CD4-positive, alpha-beta T cell (primary cell): ENCODE results near the gene FOXJ2. TPM values are rescaled to one million over a fixed set of nuclear protein-coding genes. Genes with fewer than 3 reads are reported as not detected.
"Not testable (repeated sequence)": the region's sequence is repeated elsewhere in the genome, so short reads cannot be mapped to it uniquely, and the experiment has no call there.

Source experiments
- ATAC-seq: fragments of 200-7000 bp; cut with Tn5 transposase; one replicate; pipeline ENCODE4 v1.10.0; 2022; ENCODE audit warnings: mild to moderate bottlenecking; ENCODE audit not compliant: poor library complexity
- CTCF ChIA-PET: fragments of 350-600 bp; sonication (Branson Sonifier 250); formaldehyde crosslinking; loops from one replicate; lab custom pipeline; 2021; ENCODE audit warnings: antibody characterized with exemption, inconsistent platforms; lab: Charles Lee
- POLR2A ChIA-PET: fragments of 350-600 bp; sonication (Branson Sonifier 250); formaldehyde crosslinking; loops from one replicate; lab custom pipeline; 2021; ENCODE audit warnings: antibody characterized with exemption, inconsistent platforms; lab: Charles Lee
- DNase-seq, 14 experiments: peaks; one replicate each; pipeline ENCODE4 v3.0.0-alpha.2; 2013 to 2020; ENCODE audit warnings: mixed read lengths in 2 of 14
- H3K27ac ChIP-seq, 2 donors: one replicate each; pipeline versions ENCODE4 v1.5.1 to v1.7.0; 2013; ENCODE audit warnings: low read length in 2 of 2, low read depth in 1 of 2, mild to moderate bottlenecking in 1 of 2
- H3K27me3 ChIP-seq, 2 experiments: 1 replicate in 1 of 2; 2 replicates in 1 of 2; pipeline versions ENCODE4 v1.6.1 to v1.7.0; 2013; ENCODE audit warnings: low read length in 2 of 2, control low read depth in 1 of 2, mild to moderate bottlenecking in 1 of 2, moderate library complexity in 1 of 2; ENCODE audit not compliant: insufficient read depth in 2 of 2, control insufficient read depth in 1 of 2
- H3K36me3 ChIP-seq: one replicate; pipeline ENCODE4 v1.6.1; 2013; ENCODE audit warnings: low read length, control low read depth; ENCODE audit not compliant: insufficient read depth
- H3K4me1 ChIP-seq: one replicate; pipeline ENCODE4 v1.6.1; 2013; ENCODE audit warnings: low read length, control low read depth; ENCODE audit not compliant: insufficient read depth
- H3K4me3 ChIP-seq: one replicate; pipeline ENCODE4 v1.5.1; 2013; ENCODE audit warnings: mild to moderate bottlenecking, low read length, moderate library complexity
- H3K9me3 ChIP-seq, 2 experiments: 1 replicate in 1 of 2; 2 replicates in 1 of 2; pipeline versions ENCODE4 v1.6.1 to v1.7.0; 2013; ENCODE audit warnings: low read length in 2 of 2, mild to moderate bottlenecking in 2 of 2, control low read depth in 1 of 2, moderate library complexity in 1 of 2; ENCODE audit not compliant: control insufficient read depth in 1 of 2, insufficient read depth in 1 of 2
- H3K27ac Mint-ChIP-seq: one replicate; pipeline ENCODE4 v1.8.0; 2020; ENCODE audit warnings: mixed read lengths
- H3K27me3 Mint-ChIP-seq: one replicate; pipeline ENCODE4 v1.8.0; 2021; ENCODE audit warnings: mixed read lengths
- H3K36me3 Mint-ChIP-seq: one replicate; pipeline ENCODE4 v1.8.0; 2021; ENCODE audit warnings: low read depth, mixed read lengths
- H3K4me1 Mint-ChIP-seq: one replicate; pipeline ENCODE4 v1.8.0; 2021; ENCODE audit warnings: low read depth, mixed read lengths
- H3K4me3 Mint-ChIP-seq: one replicate; pipeline ENCODE4 v1.8.0; 2020; ENCODE audit warnings: mild to moderate bottlenecking, mixed read lengths
- H3K9me3 Mint-ChIP-seq: one replicate; pipeline ENCODE4 v1.8.0; 2020; ENCODE audit warnings: mixed read lengths
- intact Hi-C, 2 experiments: fragments of 100-400 bp; cut with DNase I in 1 of 2; cut with micrococcal nuclease in 1 of 2; formaldehyde crosslinking; loops; one replicate each; pipeline versions ENCODE4 v1.15.1 to v1.9.0; 2023 to 2025; cut with DNase I, micrococcal nuclease
- total RNA-seq, 174 experiments: library from RNA in 2 of 174; stranded (reverse) in 2 of 174; gene quantifications; one replicate each; pipeline ENCODE4 v1.2.3 and lab custom pipeline; 2021 to 2026
- TF ChIP-seq, protein P1 (sequence below): fragments of 200-600 bp; IDR thresholded peaks from one replicate; pipeline ENCODE4 v1.8.0; 2022; ENCODE audit warnings: antibody characterized with exemption, mild to moderate bottlenecking

The FOXJ2 gene
- total RNA-seq, 2 experiments from 2014 or later, result 36.3 to 38.5 TPM

DNA sequence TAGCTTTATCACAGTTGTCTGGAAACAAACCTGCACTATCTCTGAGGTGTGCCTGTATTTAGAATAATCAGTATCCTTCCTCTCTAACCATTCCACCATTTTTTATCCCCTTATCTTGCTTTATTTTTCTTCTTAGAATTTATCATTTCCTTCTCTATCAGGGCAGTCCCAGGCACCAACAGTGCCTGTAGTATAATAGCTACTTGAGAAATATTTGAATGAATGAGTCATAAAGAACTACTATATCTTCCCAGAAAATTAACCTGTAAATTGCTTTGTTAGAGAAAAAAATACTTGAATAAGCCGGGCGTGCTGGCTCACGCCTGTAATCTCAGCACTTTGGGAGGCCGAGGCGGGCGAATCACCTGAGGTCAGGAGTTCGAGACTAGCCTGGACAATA is 21.2 kb upstream of the FOXJ2 start:
- Histone ChIP-seq H3K4me1 (no peaks in the 10 kb centered on the region), H3K27ac (no peak overlapping the region), H3K36me3 (no peaks in the 10 kb centered on the region), H3K4me3 (no peak overlapping the region), H3K27me3 (peaks cover 9% of the 10 kb centered on the region in 2 experiments), H3K9me3 (no peaks in the 10 kb centered on the region)
- Mint-ChIP-seq H3K9me3 (no peaks in the 10 kb centered on the region), H3K36me3 (no peaks in the 10 kb centered on the region), H3K27me3 (peaks cover 30% of the 10 kb centered on the region), H3K27ac (no peak overlapping the region), H3K4me1 (no peaks in the 10 kb centered on the region), H3K4me3 (no peak overlapping the region)
- TF ChIP-seq, protein P1, sequence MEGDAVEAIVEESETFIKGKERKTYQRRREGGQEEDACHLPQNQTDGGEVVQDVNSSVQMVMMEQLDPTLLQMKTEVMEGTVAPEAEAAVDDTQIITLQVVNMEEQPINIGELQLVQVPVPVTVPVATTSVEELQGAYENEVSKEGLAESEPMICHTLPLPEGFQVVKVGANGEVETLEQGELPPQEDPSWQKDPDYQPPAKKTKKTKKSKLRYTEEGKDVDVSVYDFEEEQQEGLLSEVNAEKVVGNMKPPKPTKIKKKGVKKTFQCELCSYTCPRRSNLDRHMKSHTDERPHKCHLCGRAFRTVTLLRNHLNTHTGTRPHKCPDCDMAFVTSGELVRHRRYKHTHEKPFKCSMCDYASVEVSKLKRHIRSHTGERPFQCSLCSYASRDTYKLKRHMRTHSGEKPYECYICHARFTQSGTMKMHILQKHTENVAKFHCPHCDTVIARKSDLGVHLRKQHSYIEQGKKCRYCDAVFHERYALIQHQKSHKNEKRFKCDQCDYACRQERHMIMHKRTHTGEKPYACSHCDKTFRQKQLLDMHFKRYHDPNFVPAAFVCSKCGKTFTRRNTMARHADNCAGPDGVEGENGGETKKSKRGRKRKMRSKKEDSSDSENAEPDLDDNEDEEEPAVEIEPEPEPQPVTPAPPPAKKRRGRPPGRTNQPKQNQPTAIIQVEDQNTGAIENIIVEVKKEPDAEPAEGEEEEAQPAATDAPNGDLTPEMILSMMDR, result no peak
- POLR2A ChIA-PET, result interaction anchor here (0.6 kb wide), 1 partner anchor 21 kb away, joined by 3 read pairs; the partner anchor contains the start of gene FOXJ2
- intact Hi-C loops, result no loop called here
- CTCF ChIA-PET, result interaction anchor here (1.6 kb wide), 1 partner anchor 16 kb away, joined by 3 read pairs; no protein-coding TSS in a partner anchor
- ATAC-seq (no peak), DNase-seq (no peak)

DNA sequence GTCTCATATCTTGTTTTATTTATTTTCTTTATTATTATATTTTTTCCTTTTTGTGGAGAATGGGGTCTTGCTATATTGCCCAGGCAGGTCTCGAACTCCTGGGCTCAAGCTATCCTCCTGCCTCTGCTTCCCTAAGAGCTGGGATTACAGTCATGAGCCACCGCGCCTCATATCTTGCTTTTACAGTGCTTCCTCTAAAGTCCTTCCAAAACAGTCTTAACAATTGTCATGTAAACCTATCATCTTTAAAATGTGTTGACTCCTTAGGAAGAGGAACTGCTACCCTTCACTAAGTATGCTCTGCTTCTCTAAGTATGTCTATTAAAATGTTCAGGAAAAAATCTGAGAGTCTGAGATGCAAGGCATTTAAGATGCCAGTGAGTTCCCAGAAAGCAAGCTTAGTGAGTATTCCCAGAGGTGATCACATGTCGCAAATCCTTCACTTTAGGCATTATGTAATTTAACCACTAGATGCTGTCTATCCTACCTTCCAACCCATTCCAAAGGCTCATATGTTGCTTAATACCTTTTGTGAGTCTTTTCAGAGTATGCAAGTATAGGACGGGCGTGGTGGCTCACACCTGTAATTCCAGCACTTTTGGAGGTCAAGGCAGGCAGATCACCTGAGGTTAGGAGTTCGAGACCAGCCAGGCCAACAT is 19.7 kb upstream of the FOXJ2 start:
- Mint-ChIP-seq H3K27me3 (peaks cover 39% of the 10 kb centered on the region), H3K4me3 (no peak overlapping the region), H3K27ac (no peak overlapping the region), H3K9me3 (no peaks in the 10 kb centered on the region), H3K36me3 (no peaks in the 10 kb centered on the region), H3K4me1 (no peaks in the 10 kb centered on the region)
- CTCF ChIA-PET, result interaction anchor here (1.6 kb wide), 1 partner anchor 17 kb away, joined by 3 read pairs; no protein-coding TSS in a partner anchor
- Histone ChIP-seq H3K4me3 (no peak overlapping the region), H3K27ac (no peak overlapping the region), H3K36me3 (no peaks in the 10 kb centered on the region), H3K4me1 (no peaks in the 10 kb centered on the region), H3K27me3 (peaks cover 13 to 15% of the 10 kb centered on the region in 2 experiments), H3K9me3 (no peaks in the 10 kb centered on the region)
- TF ChIP-seq, protein P1, result no peak
- POLR2A ChIA-PET, result no interaction called here
- DNase-seq (no peak), ATAC-seq (no peak)
- intact Hi-C loops, result no loop called here

DNA sequence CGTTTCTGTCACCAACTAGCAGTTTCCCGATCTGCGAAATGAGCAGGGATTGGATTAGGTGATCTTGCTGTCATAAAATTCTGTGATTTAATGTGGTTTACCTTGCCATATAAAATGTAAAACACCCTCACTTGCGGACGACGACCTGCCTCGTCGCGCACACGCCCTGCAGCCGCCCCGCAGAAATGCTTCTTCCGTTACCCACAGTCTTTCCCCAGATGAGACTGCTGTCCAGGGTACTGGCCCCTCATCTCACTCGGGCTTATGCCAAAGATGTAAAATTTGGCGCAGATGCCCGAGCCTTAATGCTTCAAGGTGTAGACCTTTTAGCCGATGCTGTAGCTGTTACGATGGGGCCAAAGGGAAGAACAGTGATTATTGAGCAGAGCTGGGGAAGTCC is 17.7 kb upstream of the FOXJ2 start:
- peak overlapping the region; percentile 25 for H3K4me3 Mint-ChIP-seq
- peaks cover 14% of the 10 kb centered on the region for H3K4me1 ChIP-seq
- ChIA-PET POLR2A (no interaction called here), CTCF (interaction anchor here (1.2 kb wide), 1 partner anchor 9 kb away, joined by 5 read pairs; no protein-coding TSS in a partner anchor)
- no peak for ATAC-seq
- H3K36me3 ChIP-seq, result no peaks in the 10 kb centered on the region
- H3K4me3 ChIP-seq, result no peak overlapping the region
- peaks cover 5% of the 10 kb centered on the region for H3K4me1 Mint-ChIP-seq
- TF ChIP-seq, protein P1, result no peak
- intact Hi-C loops, result no loop called here
- H3K27ac ChIP-seq, result no peak overlapping the region
- DNase-seq, result no peak
- no peaks in the 10 kb centered on the region for H3K36me3 Mint-ChIP-seq
- H3K27ac Mint-ChIP-seq, result no peak overlapping the region
- peaks cover 15 to 19% of the 10 kb centered on the region in 2 experiments for H3K27me3 ChIP-seq
- peaks cover 0 to 9% of the 10 kb centered on the region in 2 experiments for H3K9me3 ChIP-seq
- no peaks in the 10 kb centered on the region for H3K9me3 Mint-ChIP-seq
- peaks cover 44% of the 10 kb centered on the region for H3K27me3 Mint-ChIP-seq

DNA sequence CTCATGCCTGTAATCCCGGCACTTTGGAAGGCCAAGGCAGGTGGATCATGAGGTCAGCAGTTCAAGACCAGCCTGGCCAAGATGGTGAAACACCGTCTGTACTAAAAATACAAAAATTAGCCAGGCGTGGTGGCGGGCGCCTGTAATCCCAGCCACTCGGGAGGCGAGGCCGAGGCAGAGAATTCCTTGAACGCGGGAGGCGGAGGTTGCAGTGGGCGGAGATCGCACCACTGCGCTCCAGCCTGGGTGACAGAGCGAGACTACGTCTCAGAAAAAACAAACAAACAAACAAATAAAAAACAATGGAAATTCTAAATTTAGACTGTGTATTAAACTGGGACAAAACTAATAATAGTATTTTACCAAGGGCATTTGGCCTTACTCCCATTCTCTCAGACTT is 14.3 kb upstream of the FOXJ2 start:
- H3K4me3 Mint-ChIP-seq, result peak overlapping the region; percentile 30
- ATAC-seq, CTCF ChIA-PET, H3K36me3 ChIP-seq, H3K27ac Mint-ChIP-seq, H3K9me3 Mint-ChIP-seq, H3K36me3 Mint-ChIP-seq, DNase-seq, H3K4me1 Mint-ChIP-seq, H3K4me3 ChIP-seq, intact Hi-C loops, H3K9me3 ChIP-seq, H3K27ac ChIP-seq, POLR2A ChIA-PET: not testable (repeated sequence)
- Histone ChIP-seq H3K4me1 (peaks cover 14% of the 10 kb centered on the region), H3K27me3 (peaks cover 11 to 19% of the 10 kb centered on the region in 2 experiments)
- peaks cover 33% of the 10 kb centered on the region for H3K27me3 Mint-ChIP-seq
